Right ventricle myocardium inferior (tissue), 1 donor: Measurements from ENCODE around the gene SPATS2L. TPM values are rescaled to one million over a fixed set of nuclear protein-coding genes. Genes with fewer than 3 reads are reported as not detected.

ENCODE experiments used
- ATAC-seq: fragments of 200-7000 bp; cut with Tn5 transposase; one replicate; pipeline ENCODE4 v1.9.1; 2020; ENCODE audit warnings: mild to moderate bottlenecking, moderate library complexity
- DNase-seq: peaks from one replicate; pipeline ENCODE4 v3.0.0; 2021; ENCODE audit errors: missing footprints
- intact Hi-C: fragments of 100-400 bp; cut with DNase I; formaldehyde crosslinking; loops from one replicate; pipeline ENCODE4 v1.11.0; 2022
- total RNA-seq: library from RNA; stranded (reverse); fragmentation: NEBNext Ultra II Directional; extraction: Animal tissue kit (Norgen Biotek cat#: 25700); gene quantifications from one replicate; pipeline ENCODE4 v1.2.1, GENCODE V29; 2021
- donor health status: DM: no; HTN: yes; CAD: no; lungs with severe emphysema.

The SPATS2L gene
- total RNA-seq, 1 donor from 2014 or later: 89.5 TPM

- ATAC-seq (no peak), DNase-seq (no peak)
- intact Hi-C loops: no loop called here
Measured at GRCh38 chr2:200360364-200360763, 53.9 kb downstream of the SPATS2L start.

- intact Hi-C loops: no loop called here
- no peak for ATAC-seq
- DNase-seq: no peak
Measured at GRCh38 chr2:200362202-200362917, 55.9 kb downstream of the SPATS2L start.

- intact Hi-C loops: no loop called here
- DNase-seq (no peak), ATAC-seq (no peak)
Measured at GRCh38 chr2:200363279-200363678, 56.8 kb downstream of the SPATS2L start.

- DNase-seq (no peak), ATAC-seq (no peak)
- intact Hi-C loops: no loop called here
Measured at GRCh38 chr2:200364142-200364541, 57.6 kb downstream of the SPATS2L start.

- ATAC-seq (no peak), DNase-seq (no peak)
- intact Hi-C loops: no loop called here
Measured at GRCh38 chr2:200364620-200365019, 58.1 kb downstream of the SPATS2L start.

- no peak for DNase-seq
- no peak for ATAC-seq
- intact Hi-C loops: no loop called here
Measured at GRCh38 chr2:200365209-200365608, 58.7 kb downstream of the SPATS2L start.

- DNase-seq (no peak), ATAC-seq (no peak)
- intact Hi-C loops: no loop called here
Measured at GRCh38 chr2:200367155-200367554, 60.7 kb downstream of the SPATS2L start.

- DNase-seq (no peak), ATAC-seq (no peak)
- intact Hi-C loops: no loop called here
Measured at GRCh38 chr2:200369886-200370285, 63.4 kb downstream of the SPATS2L start.

- ATAC-seq (no peak), DNase-seq (no peak)
- intact Hi-C loops: no loop called here
Measured at GRCh38 chr2:200373231-200373630, 66.7 kb downstream of the SPATS2L start.

GRCh38 chr2:200373973-200374416 lies 67.5 kb downstream of the SPATS2L start:
- ATAC-seq (no peak), DNase-seq (no peak)
- intact Hi-C loops: no loop called here

- ATAC-seq (peak; percentile 34), DNase-seq (no peak)
- intact Hi-C loops: loop anchor here (5.0 kb wide), 1 partner anchor 69 kb away; the partner anchor contains the start of gene SPATS2L
Measured at GRCh38 chr2:200376513-200377354, 70.2 kb downstream of the SPATS2L start.

- intact Hi-C loops: loop anchor here (5.0 kb wide), 1 partner anchor 70 kb away; the partner anchor contains the start of gene SPATS2L
- ATAC-seq (no peak), DNase-seq (no peak)
Measured at GRCh38 chr2:200377355-200378336, 71.2 kb downstream of the SPATS2L start.

- peak; percentile 24 for ATAC-seq
- intact Hi-C loops: loop anchor here (5.0 kb wide), 1 partner anchor 71 kb away; the partner anchor contains the start of gene SPATS2L
- no peak for DNase-seq
Measured at GRCh38 chr2:200378652-200379290, 72.3 kb downstream of the SPATS2L start.

GRCh38 chr2:200379481-200380090 lies 73.1 kb downstream of the SPATS2L start:
- intact Hi-C loops: loop anchor here (5.0 kb wide), 1 partner anchor 72 kb away; the partner anchor contains the start of gene SPATS2L
- ATAC-seq: no peak
- DNase-seq: no peak

GRCh38 chr2:200380091-200380561 lies 73.6 kb downstream of the SPATS2L start:
- intact Hi-C loops: no loop called here
- DNase-seq (no peak), ATAC-seq (no peak)

- ATAC-seq (no peak), DNase-seq (no peak)
- intact Hi-C loops: no loop called here
Measured at GRCh38 chr2:200380833-200381542, 74.5 kb downstream of the SPATS2L start.

- DNase-seq (no peak), ATAC-seq (no peak)
- intact Hi-C loops: no loop called here
Measured at GRCh38 chr2:200382874-200383273, 76.4 kb downstream of the SPATS2L start.
